GM23338 (cell line): ENCODE results near the gene NLRP9. TPM values are rescaled to one million over a fixed set of nuclear protein-coding genes. Genes with fewer than 3 reads are reported as not detected.
A peak's percentile ranks its signal among the peaks of the same experiment; 100 is the strongest.

Experiments
- ATAC-seq: fragments of 200-7000 bp; cut with Tn5 transposase; 3 replicates; pipeline ENCODE4 v1.9.1; 2020
- DNase-seq: peaks from one replicate; pipeline ENCODE4 v3.0.0-alpha.2; 2015; ENCODE audit warnings: low spot score
- H2AFZ ChIP-seq: fragments of 200-600 bp; sonication (generic); 2 replicates; pipeline ENCODE4 v1.8.0; 2016; ENCODE audit warnings: antibody characterized with exemption, mild to moderate bottlenecking, moderate library complexity
- H3F3A ChIP-seq: fragments of 200-600 bp; sonication (generic); replicated peaks from 2 replicates; pipeline ENCODE4 v1.8.0; 2017; ENCODE audit warnings: antibody characterized with exemption, mixed run types, low read depth
- H3K27ac ChIP-seq: fragments of 200-600 bp; sonication (generic); 2 replicates; pipeline ENCODE4 v1.6.1; 2016; ENCODE audit warnings: low read depth
- H3K27me3 ChIP-seq: fragments of 200-600 bp; sonication (generic); 2 replicates; pipeline ENCODE4 v1.8.0; 2016; ENCODE audit warnings: mild to moderate bottlenecking, mixed run types, moderate library complexity; ENCODE audit not compliant: insufficient read depth
- H3K36me3 ChIP-seq: fragments of 200-600 bp; sonication (generic); 2 replicates; pipeline ENCODE4 v1.8.0; 2016; ENCODE audit warnings: mild to moderate bottlenecking; ENCODE audit not compliant: insufficient read depth
- H3K4me1 ChIP-seq: fragments of 200-600 bp; sonication (generic); 2 replicates; pipeline ENCODE4 v1.8.0; 2016; ENCODE audit warnings: mild to moderate bottlenecking, moderate library complexity; ENCODE audit not compliant: insufficient read depth
- H3K4me2 ChIP-seq: fragments of 200-600 bp; sonication (generic); 2 replicates; pipeline ENCODE4 v1.7.1; 2017; ENCODE audit warnings: mixed run types
- H3K4me3 ChIP-seq: fragments of 200-600 bp; sonication (generic); 2 replicates; pipeline ENCODE4 v1.6.1; 2016; ENCODE audit warnings: mixed run types
- H3K79me2 ChIP-seq: fragments of 200-600 bp; sonication (generic); replicated peaks from 2 replicates; pipeline ENCODE4 v1.8.0; 2017; ENCODE audit warnings: mild to moderate bottlenecking; ENCODE audit not compliant: insufficient read depth
- H3K9me2 ChIP-seq: fragments of 200-600 bp; sonication (generic); 2 replicates; pipeline ENCODE4 v1.8.0; 2017; ENCODE audit not compliant: insufficient read depth
- H4K20me1 ChIP-seq: fragments of 200-600 bp; sonication (generic); replicated peaks from 2 replicates; pipeline ENCODE4 v1.8.0; 2017; ENCODE audit warnings: mild to moderate bottlenecking; ENCODE audit not compliant: insufficient read depth
- H3K27ac Mint-ChIP-seq: 2 replicates; pipeline ENCODE4 v1.8.0; 2020; ENCODE audit warnings: inconsistent platforms, mild to moderate bottlenecking, moderate library complexity, mixed read lengths
- H3K27me3 Mint-ChIP-seq: 3 replicates; pipeline ENCODE4 v1.8.0; 2022; ENCODE audit warnings: low read depth, mild to moderate bottlenecking, moderate library complexity, mixed read lengths, inconsistent platforms; ENCODE audit not compliant: insufficient read depth, poor library complexity
- H3K36me3 Mint-ChIP-seq: 3 replicates; pipeline ENCODE4 v1.8.0; 2021; ENCODE audit warnings: low read depth, mild to moderate bottlenecking, inconsistent platforms, moderate library complexity, mixed read lengths
- H3K4me1 Mint-ChIP-seq: 3 replicates; pipeline ENCODE4 v1.8.0; 2020; ENCODE audit warnings: mild to moderate bottlenecking, inconsistent platforms, mixed read lengths
- H3K4me3 Mint-ChIP-seq: 3 replicates; pipeline ENCODE4 v1.8.0; 2021; ENCODE audit warnings: moderate library complexity, mild to moderate bottlenecking, inconsistent platforms, mixed read lengths
- H3K9me3 Mint-ChIP-seq: 3 replicates; pipeline ENCODE4 v1.8.0; 2020; ENCODE audit warnings: moderate library complexity, mild to moderate bottlenecking, inconsistent platforms, mixed read lengths
- CREB1 ChIP-seq: fragments of 250-450 bp; sonication (Bioruptor Pico); IDR thresholded peaks from 2 replicates; pipeline ENCODE4 v1.5.0; 2020; ENCODE audit warnings: low read depth, mild to moderate bottlenecking, moderate library complexity
- ETS1 ChIP-seq: IDR thresholded peaks from 2 replicates; pipeline ENCODE4 v1.6.1; 2016; ENCODE audit warnings: antibody characterized with exemption
- EZH2 ChIP-seq: fragments of 200-600 bp; sonication (generic); IDR thresholded peaks from one replicate; pipeline ENCODE4 v1.8.0; 2017; ENCODE audit warnings: antibody characterized with exemption, mild to moderate bottlenecking, low read depth; ENCODE audit not compliant: unreplicated experiment
- NANOG ChIP-seq: IDR thresholded peaks from 2 replicates; pipeline ENCODE4 v1.6.1; 2016; ENCODE audit warnings: antibody characterized with exemption, borderline replicate concordance
- polyA plus RNA-seq: library from polyadenylated mRNA; unstranded; fragments of >200 nt; fragmentation: Nextera tagmentation; extraction: Ambion mirVana; gene quantifications from 2 replicates; pipeline ENCODE4 v1.2.1, GENCODE V29; 2016
- total RNA-seq: library from RNA; depleted of rRNA; stranded (reverse); fragments of >200 nt; shearing (Covaris generic); gene quantifications from 2 replicates; pipeline ENCODE4 v1.2.3, GENCODE V29; 2014
- TF ChIP-seq, protein P1 (sequence below): fragments of 250-450 bp; sonication (Bioruptor Pico); IDR thresholded peaks from 2 replicates; pipeline ENCODE4 v1.5.0; 2020; ENCODE audit warnings: mild to moderate bottlenecking, moderate library complexity

Gene NLRP9
- total and polyA plus RNA-seq, 2 experiments from 2014 or later = not detected

DNA sequence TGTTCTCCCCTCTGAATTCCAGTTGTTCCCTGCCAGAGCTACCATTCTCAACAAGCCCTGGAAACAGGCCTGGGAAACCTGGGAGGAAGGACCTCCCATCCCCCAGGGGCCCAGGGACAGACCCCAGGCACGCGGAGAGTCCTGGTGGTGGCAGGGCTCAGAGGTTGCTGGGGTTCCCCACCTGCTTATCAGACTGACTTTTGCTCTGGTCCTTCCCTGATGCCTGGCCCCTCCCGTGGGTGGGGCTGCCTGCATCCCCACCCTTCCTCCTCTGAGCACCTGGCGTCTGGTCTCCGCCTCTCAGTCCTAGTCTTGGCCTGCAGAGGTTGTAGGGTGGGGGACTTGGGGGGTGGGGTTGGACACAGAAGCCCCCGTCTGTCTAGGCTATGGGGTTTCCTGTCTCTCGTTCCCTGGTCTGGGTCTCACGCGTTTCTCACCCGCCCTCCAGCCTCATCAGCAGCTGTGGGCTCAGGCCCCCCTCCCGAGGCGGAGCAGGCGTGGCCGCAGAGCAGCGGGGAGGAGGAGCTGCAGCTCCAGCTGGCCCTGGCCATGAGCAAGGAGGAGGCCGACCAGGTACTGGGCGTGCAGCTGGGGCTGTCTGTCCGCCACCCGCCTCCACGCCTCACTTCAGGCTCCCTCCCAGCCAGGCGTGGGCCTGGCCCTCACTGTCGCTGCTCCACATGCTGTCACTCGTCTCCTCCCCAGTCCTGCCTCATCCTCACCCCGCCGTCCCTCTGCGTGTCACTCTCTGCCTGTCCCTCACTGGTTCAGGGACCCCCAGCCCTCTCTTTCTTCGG lies 49.6 kb downstream of the NLRP9 start:
- no peak for DNase-seq
- Histone ChIP-seq H3K27me3 (no peaks in the 10 kb centered on the region), H3K4me3 (no peak overlapping the region), H3K9me2 (no peaks in the 10 kb centered on the region), H4K20me1 (no peaks in the 10 kb centered on the region; the same call in 1 of the 2 replicates), H2AFZ (no peak overlapping the region), H3K27ac (no peak overlapping the region), H3K79me2 (peaks cover 10% of the 10 kb centered on the region), H3K36me3 (no peaks in the 10 kb centered on the region), H3F3A (no peaks in the 10 kb centered on the region), H3K4me1 (no peaks in the 10 kb centered on the region), H3K4me2 (no peak overlapping the region)
- H3K4me1 Mint-ChIP-seq = no peaks in the 10 kb centered on the region
- peaks cover 23% of the 10 kb centered on the region for H3K36me3 Mint-ChIP-seq
- H3K9me3 Mint-ChIP-seq = no peaks in the 10 kb centered on the region
- peaks cover 9% of the 10 kb centered on the region for H3K27me3 Mint-ChIP-seq
- TF ChIP-seq ETS1 = no peak
- no peak for TF ChIP-seq CREB1 (CRISPR knock-in tag)
- TF ChIP-seq EZH2 = no peak
- TF ChIP-seq, protein P1, sequence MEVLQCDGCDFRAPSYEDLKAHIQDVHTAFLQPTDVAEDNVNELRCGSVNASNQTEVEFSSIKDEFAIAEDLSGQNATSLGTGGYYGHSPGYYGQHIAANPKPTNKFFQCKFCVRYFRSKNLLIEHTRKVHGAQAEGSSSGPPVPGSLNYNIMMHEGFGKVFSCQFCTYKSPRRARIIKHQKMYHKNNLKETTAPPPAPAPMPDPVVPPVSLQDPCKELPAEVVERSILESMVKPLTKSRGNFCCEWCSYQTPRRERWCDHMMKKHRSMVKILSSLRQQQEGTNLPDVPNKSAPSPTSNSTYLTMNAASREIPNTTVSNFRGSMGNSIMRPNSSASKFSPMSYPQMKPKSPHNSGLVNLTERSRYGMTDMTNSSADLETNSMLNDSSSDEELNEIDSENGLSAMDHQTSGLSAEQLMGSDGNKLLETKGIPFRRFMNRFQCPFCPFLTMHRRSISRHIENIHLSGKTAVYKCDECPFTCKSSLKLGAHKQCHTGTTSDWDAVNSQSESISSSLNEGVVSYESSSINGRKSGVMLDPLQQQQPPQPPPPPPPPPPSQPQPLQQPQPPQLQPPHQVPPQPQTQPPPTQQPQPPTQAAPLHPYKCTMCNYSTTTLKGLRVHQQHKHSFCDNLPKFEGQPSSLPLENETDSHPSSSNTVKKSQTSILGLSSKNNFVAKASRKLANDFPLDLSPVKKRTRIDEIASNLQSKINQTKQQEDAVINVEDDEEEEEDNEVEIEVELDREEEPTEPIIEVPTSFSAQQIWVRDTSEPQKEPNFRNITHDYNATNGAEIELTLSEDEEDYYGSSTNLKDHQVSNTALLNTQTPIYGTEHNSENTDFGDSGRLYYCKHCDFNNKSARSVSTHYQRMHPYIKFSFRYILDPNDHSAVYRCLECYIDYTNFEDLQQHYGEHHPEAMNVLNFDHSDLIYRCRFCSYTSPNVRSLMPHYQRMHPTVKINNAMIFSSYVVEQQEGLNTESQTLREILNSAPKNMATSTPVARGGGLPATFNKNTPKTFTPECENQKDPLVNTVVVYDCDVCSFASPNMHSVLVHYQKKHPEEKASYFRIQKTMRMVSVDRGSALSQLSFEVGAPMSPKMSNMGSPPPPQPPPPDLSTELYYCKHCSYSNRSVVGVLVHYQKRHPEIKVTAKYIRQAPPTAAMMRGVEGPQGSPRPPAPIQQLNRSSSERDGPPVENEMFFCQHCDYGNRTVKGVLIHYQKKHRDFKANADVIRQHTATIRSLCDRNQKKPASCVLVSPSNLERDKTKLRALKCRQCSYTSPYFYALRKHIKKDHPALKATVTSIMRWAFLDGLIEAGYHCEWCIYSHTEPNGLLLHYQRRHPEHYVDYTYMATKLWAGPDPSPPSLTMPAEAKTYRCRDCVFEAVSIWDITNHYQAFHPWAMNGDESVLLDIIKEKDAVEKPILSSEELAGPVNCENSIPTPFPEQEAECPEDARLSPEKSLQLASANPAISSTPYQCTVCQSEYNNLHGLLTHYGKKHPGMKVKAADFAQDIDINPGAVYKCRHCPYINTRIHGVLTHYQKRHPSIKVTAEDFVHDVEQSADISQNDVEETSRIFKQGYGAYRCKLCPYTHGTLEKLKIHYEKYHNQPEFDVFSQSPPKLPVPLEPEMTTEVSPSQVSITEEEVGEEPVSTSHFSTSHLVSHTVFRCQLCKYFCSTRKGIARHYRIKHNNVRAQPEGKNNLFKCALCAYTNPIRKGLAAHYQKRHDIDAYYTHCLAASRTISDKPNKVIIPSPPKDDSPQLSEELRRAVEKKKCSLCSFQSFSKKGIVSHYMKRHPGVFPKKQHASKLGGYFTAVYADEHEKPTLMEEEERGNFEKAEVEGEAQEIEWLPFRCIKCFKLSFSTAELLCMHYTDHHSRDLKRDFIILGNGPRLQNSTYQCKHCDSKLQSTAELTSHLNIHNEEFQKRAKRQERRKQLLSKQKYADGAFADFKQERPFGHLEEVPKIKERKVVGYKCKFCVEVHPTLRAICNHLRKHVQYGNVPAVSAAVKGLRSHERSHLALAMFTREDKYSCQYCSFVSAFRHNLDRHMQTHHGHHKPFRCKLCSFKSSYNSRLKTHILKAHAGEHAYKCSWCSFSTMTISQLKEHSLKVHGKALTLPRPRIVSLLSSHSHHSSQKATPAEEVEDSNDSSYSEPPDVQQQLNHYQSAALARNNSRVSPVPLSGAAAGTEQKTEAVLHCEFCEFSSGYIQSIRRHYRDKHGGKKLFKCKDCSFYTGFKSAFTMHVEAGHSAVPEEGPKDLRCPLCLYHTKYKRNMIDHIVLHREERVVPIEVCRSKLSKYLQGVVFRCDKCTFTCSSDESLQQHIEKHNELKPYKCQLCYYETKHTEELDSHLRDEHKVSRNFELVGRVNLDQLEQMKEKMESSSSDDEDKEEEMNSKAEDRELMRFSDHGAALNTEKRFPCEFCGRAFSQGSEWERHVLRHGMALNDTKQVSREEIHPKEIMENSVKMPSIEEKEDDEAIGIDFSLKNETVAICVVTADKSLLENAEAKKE (CRISPR knock-in tag) = no peak
- TF ChIP-seq NANOG = no peak
- peak; percentile 19; the same call in 1 of the 3 replicates for ATAC-seq
- no peak overlapping the region for H3K27ac Mint-ChIP-seq
- H3K4me3 Mint-ChIP-seq = no peak overlapping the region
